Measurements from ENCODE around the gene UBE2D1. TPM values are rescaled to one million over a fixed set of nuclear protein-coding genes. Genes with fewer than 3 reads are reported as not detected.

UBE2D1 gene
- total and polyA plus RNA-seq, 2 of the 8 experiments (the other 6 are each of a cell fraction or from before 2014, with no cell fraction given) = 21.2 to 33.5 TPM

DNA sequence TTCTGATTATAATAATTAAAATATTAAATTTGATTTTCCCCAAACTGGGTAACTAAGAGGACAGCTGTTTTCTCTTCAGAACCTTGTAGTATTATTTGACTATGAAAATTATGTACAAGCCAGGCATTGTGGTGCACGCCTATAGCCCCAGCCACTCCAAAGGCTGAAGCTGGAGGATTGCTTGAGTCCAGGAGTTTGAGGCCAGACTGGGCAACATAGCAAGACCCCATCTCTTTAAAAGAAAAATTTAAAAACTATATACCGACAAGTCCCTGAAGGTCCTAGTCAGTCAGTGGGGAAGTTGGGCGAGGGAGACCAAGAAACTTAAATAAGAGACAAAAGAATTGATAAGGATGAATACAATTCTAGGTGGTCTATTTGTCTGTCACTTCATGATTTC is 27.1 kb upstream of the UBE2D1 start:
- no peaks in the 10 kb centered on the region for H3K36me3 ChIP-seq (ENCODE audit: control insufficient read depth in 2 of 4, insufficient read depth in 4 of 4, low read length in 3 of 4)
- H3K27me3 ChIP-seq (replicated peaks in 1 of 4; ENCODE audit: control insufficient read depth in 3 of 4, extremely low read depth in 1 of 4, insufficient read depth in 3 of 4, low read length in 3 of 4) = no peaks in the 10 kb centered on the region
- H3K9me3 ChIP-seq (ENCODE audit: insufficient read depth in 2 of 2, low read depth in 1 of 2, low read length in 1 of 2) = no peaks in the 10 kb centered on the region
- FAIRE-seq (no peak), DNase-seq (ENCODE audit: low read depth in 1 of 2, low spot score in 2 of 2) (no peak)
- no peak overlapping the region for H3K9ac ChIP-seq (replicated peaks in 1 of 4; ENCODE audit: extremely low read depth in 1 of 4, low read depth in 3 of 4, low read length in 3 of 4)
- H2BK120ac ChIP-seq (replicated peaks; ENCODE audit: low read depth, low read length) = no peak overlapping the region
- no peak overlapping the region for H4K8ac ChIP-seq (ENCODE audit: extremely low read depth, insufficient read depth, low read length)
- no peaks in the 10 kb centered on the region for H4K20me1 ChIP-seq (replicated peaks in 1 of 2; ENCODE audit: control insufficient read depth in 1 of 2, insufficient read depth in 2 of 2, low read length in 2 of 2)
- H3K18ac ChIP-seq (ENCODE audit: extremely low read depth, low read length) = no peak overlapping the region
- ChIA-PET POLR2A (ENCODE audit: partially characterized antibody) (no interaction called here), CTCF (ENCODE audit: partially characterized antibody) (interaction anchor here (0.6 to 0.9 kb wide), 2 partner anchors 8 to 130 kb away, joined by 3 read pairs; no protein-coding TSS in a partner anchor)
- 0 out of 2 replicates have a peak, but pooled peaks cover 2% of the 10 kb centered on the region for H3K23me2 ChIP-seq (ENCODE audit: low read depth, low read length)
- no peak overlapping the region for H3K56ac ChIP-seq (replicated peaks; ENCODE audit: insufficient read length, low read depth, low read length)
- H3K14ac ChIP-seq (ENCODE audit: insufficient read length) = no peak overlapping the region
- no peak overlapping the region for H2BK15ac ChIP-seq (ENCODE audit: low read length)
- H2BK20ac ChIP-seq (ENCODE audit: low read length) = no peak overlapping the region
- no peak overlapping the region for H2BK5ac ChIP-seq (ENCODE audit: low read depth, low read length)
- H3K4ac ChIP-seq (replicated peaks; ENCODE audit: insufficient read length, low read depth, low read length) = no peak overlapping the region
- H3K4me1 ChIP-seq (replicated peaks in 1 of 4; ENCODE audit: control insufficient read depth in 3 of 4, insufficient read depth in 4 of 4, low read length in 3 of 4) = no peaks in the 10 kb centered on the region
- H2AK5ac ChIP-seq (ENCODE audit: low read depth, low read length) = no peak overlapping the region
- no peak overlapping the region for H3K23ac ChIP-seq (ENCODE audit: insufficient read length)
- no peak overlapping the region for H3K4me2 ChIP-seq (ENCODE audit: insufficient read depth in 1 of 2, low read depth in 2 of 2, low read length in 2 of 2)
- no peak overlapping the region for H4K5ac ChIP-seq (ENCODE audit: insufficient read length, low read depth, low read length)
- H3K27ac ChIP-seq (ENCODE audit: low read depth, low read length) = no peak overlapping the region
- H3K79me1 ChIP-seq (ENCODE audit: low read depth, low read length) = no peaks in the 10 kb centered on the region
- 93% methylated on average over 3 of the region's 3 CpGs; no CpG with 5 or more reads in 1 of the 2 experiments for WGBS, 2 experiments (ENCODE audit: extremely low coverage in 1 of 2, insufficient coverage in 1 of 2, insufficient read length in 1 of 2, insufficient replicate concordance in 2 of 2, low coverage in 1 of 2, low lambda C conversion rate in 2 of 2, missing lambda C conversion rate in 1 of 2)
- H2AFZ ChIP-seq (ENCODE audit: low read length) = no peak overlapping the region
- TF ChIP-seq CHD2 (IDR thresholded peaks at IDR 0.05; ENCODE audit: low read length) = no peak
- TF ChIP-seq, protein P1, sequence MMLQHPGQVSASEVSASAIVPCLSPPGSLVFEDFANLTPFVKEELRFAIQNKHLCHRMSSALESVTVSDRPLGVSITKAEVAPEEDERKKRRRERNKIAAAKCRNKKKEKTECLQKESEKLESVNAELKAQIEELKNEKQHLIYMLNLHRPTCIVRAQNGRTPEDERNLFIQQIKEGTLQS (IDR thresholded peaks at IDR 0.05; ENCODE audit: insufficient read depth, low read depth, low read length) = no peak
- TF ChIP-seq, protein P2, sequence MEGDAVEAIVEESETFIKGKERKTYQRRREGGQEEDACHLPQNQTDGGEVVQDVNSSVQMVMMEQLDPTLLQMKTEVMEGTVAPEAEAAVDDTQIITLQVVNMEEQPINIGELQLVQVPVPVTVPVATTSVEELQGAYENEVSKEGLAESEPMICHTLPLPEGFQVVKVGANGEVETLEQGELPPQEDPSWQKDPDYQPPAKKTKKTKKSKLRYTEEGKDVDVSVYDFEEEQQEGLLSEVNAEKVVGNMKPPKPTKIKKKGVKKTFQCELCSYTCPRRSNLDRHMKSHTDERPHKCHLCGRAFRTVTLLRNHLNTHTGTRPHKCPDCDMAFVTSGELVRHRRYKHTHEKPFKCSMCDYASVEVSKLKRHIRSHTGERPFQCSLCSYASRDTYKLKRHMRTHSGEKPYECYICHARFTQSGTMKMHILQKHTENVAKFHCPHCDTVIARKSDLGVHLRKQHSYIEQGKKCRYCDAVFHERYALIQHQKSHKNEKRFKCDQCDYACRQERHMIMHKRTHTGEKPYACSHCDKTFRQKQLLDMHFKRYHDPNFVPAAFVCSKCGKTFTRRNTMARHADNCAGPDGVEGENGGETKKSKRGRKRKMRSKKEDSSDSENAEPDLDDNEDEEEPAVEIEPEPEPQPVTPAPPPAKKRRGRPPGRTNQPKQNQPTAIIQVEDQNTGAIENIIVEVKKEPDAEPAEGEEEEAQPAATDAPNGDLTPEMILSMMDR (IDR thresholded peaks at IDR 0.05; ENCODE audit: control extremely low read depth in 1 of 3, insufficient read depth in 1 of 3, low read depth in 1 of 3, low read length in 3 of 3) = no peak
- TF ChIP-seq SIRT6 (IDR thresholded peaks at IDR 0.05; ENCODE audit: low read length) = no peak
- TF ChIP-seq SAP30 (IDR thresholded peaks at IDR 0.05; ENCODE audit: insufficient read depth, insufficient replicate concordance, low read length) = no peak
- no peak for TF ChIP-seq KDM4A (IDR thresholded peaks at IDR 0.05; ENCODE audit: low read depth, low read length, severe bottlenecking)
- TF ChIP-seq BCL11A (IDR thresholded peaks at IDR 0.05; ENCODE audit: low read depth in 2 of 2, low read length in 2 of 2) = no peak
- no peak for TF ChIP-seq EGR1 (IDR thresholded peaks at IDR 0.05; ENCODE audit: borderline replicate concordance, low read depth, low read length)
- no peak for TF ChIP-seq RNF2 (IDR thresholded peaks at IDR 0.05; ENCODE audit: borderline replicate concordance, low read depth, low read length, missing control alignments, poor library complexity, severe bottlenecking)
- no peak overlapping the region for H2BK12ac ChIP-seq (ENCODE audit: low read depth, low read length)
- no peak overlapping the region for H3K4me3 ChIP-seq (ENCODE audit: extremely low read depth in 1 of 4, insufficient read depth in 2 of 4, low read depth in 3 of 4, low read length in 4 of 4)
- no peaks in the 10 kb centered on the region for H3K79me2 ChIP-seq (ENCODE audit: control insufficient read depth in 1 of 2, insufficient read depth in 2 of 2, low read length in 2 of 2)
- no peak overlapping the region for H4K91ac ChIP-seq (replicated peaks; ENCODE audit: insufficient read length, low read length)

Data from H1 (cell line).